GM23338 (cell line): Measurements from ENCODE around the gene OLFML3. TPM values are rescaled to one million over a fixed set of nuclear protein-coding genes. Genes with fewer than 3 reads are reported as not detected.

Experiments used
- ATAC-seq: fragments of 200-7000 bp; cut with Tn5 transposase; 3 replicates; pipeline ENCODE4 v1.9.1; 2020
- DNase-seq: peaks from one replicate; pipeline ENCODE4 v3.0.0-alpha.2; 2015; ENCODE audit warnings: low spot score
- H2AFZ ChIP-seq: fragments of 200-600 bp; sonication (generic); 2 replicates; pipeline ENCODE4 v1.8.0; 2016; ENCODE audit warnings: antibody characterized with exemption, mild to moderate bottlenecking, moderate library complexity
- H3F3A ChIP-seq: fragments of 200-600 bp; sonication (generic); replicated peaks from 2 replicates; pipeline ENCODE4 v1.8.0; 2017; ENCODE audit warnings: antibody characterized with exemption, mixed run types, low read depth
- H3K27ac ChIP-seq: fragments of 200-600 bp; sonication (generic); 2 replicates; pipeline ENCODE4 v1.6.1; 2016; ENCODE audit warnings: low read depth
- H3K27me3 ChIP-seq: fragments of 200-600 bp; sonication (generic); 2 replicates; pipeline ENCODE4 v1.8.0; 2016; ENCODE audit warnings: mild to moderate bottlenecking, mixed run types, moderate library complexity; ENCODE audit not compliant: insufficient read depth
- H3K36me3 ChIP-seq: fragments of 200-600 bp; sonication (generic); 2 replicates; pipeline ENCODE4 v1.8.0; 2016; ENCODE audit warnings: mild to moderate bottlenecking; ENCODE audit not compliant: insufficient read depth
- H3K4me1 ChIP-seq: fragments of 200-600 bp; sonication (generic); 2 replicates; pipeline ENCODE4 v1.8.0; 2016; ENCODE audit warnings: mild to moderate bottlenecking, moderate library complexity; ENCODE audit not compliant: insufficient read depth
- H3K4me2 ChIP-seq: fragments of 200-600 bp; sonication (generic); 2 replicates; pipeline ENCODE4 v1.7.1; 2017; ENCODE audit warnings: mixed run types
- H3K4me3 ChIP-seq: fragments of 200-600 bp; sonication (generic); 2 replicates; pipeline ENCODE4 v1.6.1; 2016; ENCODE audit warnings: mixed run types
- H3K79me2 ChIP-seq: fragments of 200-600 bp; sonication (generic); replicated peaks from 2 replicates; pipeline ENCODE4 v1.8.0; 2017; ENCODE audit warnings: mild to moderate bottlenecking; ENCODE audit not compliant: insufficient read depth
- H3K9me2 ChIP-seq: fragments of 200-600 bp; sonication (generic); 2 replicates; pipeline ENCODE4 v1.8.0; 2017; ENCODE audit not compliant: insufficient read depth
- H4K20me1 ChIP-seq: fragments of 200-600 bp; sonication (generic); replicated peaks from 2 replicates; pipeline ENCODE4 v1.8.0; 2017; ENCODE audit warnings: mild to moderate bottlenecking; ENCODE audit not compliant: insufficient read depth
- H3K27ac Mint-ChIP-seq: 2 replicates; pipeline ENCODE4 v1.8.0; 2020; ENCODE audit warnings: inconsistent platforms, mild to moderate bottlenecking, moderate library complexity, mixed read lengths
- H3K27me3 Mint-ChIP-seq: 3 replicates; pipeline ENCODE4 v1.8.0; 2022; ENCODE audit warnings: low read depth, mild to moderate bottlenecking, moderate library complexity, mixed read lengths, inconsistent platforms; ENCODE audit not compliant: insufficient read depth, poor library complexity
- H3K36me3 Mint-ChIP-seq: 3 replicates; pipeline ENCODE4 v1.8.0; 2021; ENCODE audit warnings: low read depth, mild to moderate bottlenecking, inconsistent platforms, moderate library complexity, mixed read lengths
- H3K4me1 Mint-ChIP-seq: 3 replicates; pipeline ENCODE4 v1.8.0; 2020; ENCODE audit warnings: mild to moderate bottlenecking, inconsistent platforms, mixed read lengths
- H3K4me3 Mint-ChIP-seq: 3 replicates; pipeline ENCODE4 v1.8.0; 2021; ENCODE audit warnings: moderate library complexity, mild to moderate bottlenecking, inconsistent platforms, mixed read lengths
- H3K9me3 Mint-ChIP-seq: 3 replicates; pipeline ENCODE4 v1.8.0; 2020; ENCODE audit warnings: moderate library complexity, mild to moderate bottlenecking, inconsistent platforms, mixed read lengths
- CTCF ChIP-seq, 2 experiments: fragments of 200-600 bp in 1 of 2; sonication (generic) in 1 of 2; conservative IDR thresholded peaks; 2 replicates each; pipeline versions ENCODE4 v1.5.1 to v1.6.1; 2016 to 2017; ENCODE audit warnings: antibody characterized with exemption in 2 of 2, low read depth in 2 of 2, mild to moderate bottlenecking in 2 of 2, moderate library complexity in 1 of 2
- ETS1 ChIP-seq: IDR thresholded peaks from 2 replicates; pipeline ENCODE4 v1.6.1; 2016; ENCODE audit warnings: antibody characterized with exemption
- EZH2 ChIP-seq: fragments of 200-600 bp; sonication (generic); IDR thresholded peaks from one replicate; pipeline ENCODE4 v1.8.0; 2017; ENCODE audit warnings: antibody characterized with exemption, mild to moderate bottlenecking, low read depth; ENCODE audit not compliant: unreplicated experiment
- EZH2phosphoT487 ChIP-seq: fragments of 200-600 bp; sonication (generic); IDR thresholded peaks from one replicate; pipeline ENCODE4 v1.8.1; 2018; ENCODE audit warnings: antibody characterized with exemption; ENCODE audit not compliant: unreplicated experiment
- JUNB ChIP-seq: IDR thresholded peaks from one replicate; pipeline ENCODE4 v1.6.1; 2016; ENCODE audit warnings: antibody characterized with exemption; ENCODE audit not compliant: unreplicated experiment
- NANOG ChIP-seq: IDR thresholded peaks from 2 replicates; pipeline ENCODE4 v1.6.1; 2016; ENCODE audit warnings: antibody characterized with exemption, borderline replicate concordance
- POLR2AphosphoS5 ChIP-seq: IDR thresholded peaks from 2 replicates; pipeline ENCODE4 v1.6.1; 2016; ENCODE audit warnings: antibody characterized with exemption, low read depth
- REST ChIP-seq: IDR thresholded peaks from one replicate; pipeline ENCODE4 v1.6.1; 2018; ENCODE audit warnings: antibody characterized with exemption; ENCODE audit not compliant: unreplicated experiment
- ZNF331 ChIP-seq: fragments of 250-450 bp; sonication (Bioruptor Pico); IDR thresholded peaks from 2 replicates; pipeline ENCODE4 v1.5.0; 2020; ENCODE audit warnings: low read depth, mild to moderate bottlenecking, moderate library complexity
- ZNF462 ChIP-seq: fragments of 250-450 bp; sonication (Bioruptor Pico); IDR thresholded peaks from 2 replicates; pipeline ENCODE4 v1.5.0; 2020; ENCODE audit warnings: mild to moderate bottlenecking, moderate library complexity
- polyA plus RNA-seq: library from polyadenylated mRNA; unstranded; fragments of >200 nt; fragmentation: Nextera tagmentation; extraction: Ambion mirVana; gene quantifications from 2 replicates; pipeline ENCODE4 v1.2.1, GENCODE V29; 2016
- total RNA-seq: library from RNA; depleted of rRNA; stranded (reverse); fragments of >200 nt; shearing (Covaris generic); gene quantifications from 2 replicates; pipeline ENCODE4 v1.2.3, GENCODE V29; 2014

OLFML3 gene
- total and polyA plus RNA-seq, 2 experiments from 2014 or later: 42.8 to 69.9 TPM

GRCh38 chr1:113943028-113943811, 36.1 kb upstream of the OLFML3 start (continued):
- no peak for TF ChIP-seq REST
- no peak for TF ChIP-seq POLR2AphosphoS5
- TF ChIP-seq JUNB: no peak
- no peak for TF ChIP-seq CTCF (conservative IDR thresholded peaks at IDR 0.05; ENCODE audit: low read depth in 2 of 2)
- TF ChIP-seq NANOG: no peak

GRCh38 chr1:113945329-113945728, 33.9 kb upstream of the OLFML3 start:
- H2AFZ ChIP-seq: no peak overlapping the region
- no peak overlapping the region for H3K27ac ChIP-seq
- Mint-ChIP-seq H3K27me3 (no peaks in the 10 kb centered on the region), H3K9me3 (no peaks in the 10 kb centered on the region), H3K27ac (no peak overlapping the region; the same call in 1 of the 2 replicates), H3K4me1 (peaks cover 17% of the 10 kb centered on the region), H3K4me3 (no peak overlapping the region), H3K36me3 (peaks cover 21% of the 10 kb centered on the region; the same call in 2 of the 3 replicates)
- no peaks in the 10 kb centered on the region for H3K27me3 ChIP-seq
- peaks cover 7% of the 10 kb centered on the region for H4K20me1 ChIP-seq
- no peak for TF ChIP-seq POLR2AphosphoS5
- TF ChIP-seq EZH2phosphoT487: no peak
- TF ChIP-seq EZH2: no peak
- TF ChIP-seq ZNF331 (CRISPR knock-in tag): no peak
- TF ChIP-seq ETS1: no peak
- no peak for TF ChIP-seq JUNB
- no peak for TF ChIP-seq ZNF462 (CRISPR knock-in tag)
- no peak for ATAC-seq
- H3K9me2 ChIP-seq: no peaks in the 10 kb centered on the region
- H3K4me2 ChIP-seq: no peak overlapping the region
- H3K4me3 ChIP-seq: no peak overlapping the region
- H3F3A ChIP-seq: no peaks in the 10 kb centered on the region
- no peaks in the 10 kb centered on the region for H3K4me1 ChIP-seq
- H3K36me3 ChIP-seq: no peaks in the 10 kb centered on the region; the same call in 1 of the 2 replicates
- H3K79me2 ChIP-seq: peaks cover 56% of the 10 kb centered on the region
- DNase-seq: no peak
